Natural killer cell treated with Interleukin-12 subunit alpha and Interleukin-12 subunit beta and Interleukin-15 and Interleukin-18, amount 100 ng/mL, for 72 hours (primary cell): ENCODE data around the gene RALGPS2. TPM values are rescaled to one million over a fixed set of nuclear protein-coding genes. Genes with fewer than 3 reads are reported as not detected.

Experiments used
- total RNA-seq, 2 donors: library from RNA; stranded (reverse); gene quantifications; one replicate each; pipeline ENCODE4 v1.2.3, GENCODE V29; 2022

The RALGPS2 gene
- total RNA-seq, 2 donors from 2014 or later, result 2.4 to 3.8 TPM

Other genes with a start within 250 kb of the RALGPS2 start
- gene CLEC20A, start 228.3 kb upstream of the RALGPS2 start, total RNA-seq, result not detected
- gene TEX35, start 212.1 kb upstream of the RALGPS2 start, total RNA-seq, result not detected
- gene ANGPTL1, start 145.8 kb downstream of the RALGPS2 start, total RNA-seq, result not detected